GM23248 (cell line): ENCODE results near the gene IGFBPL1. TPM values are rescaled to one million over a fixed set of nuclear protein-coding genes. Genes with fewer than 3 reads are reported as not detected.
A peak's percentile ranks its signal among the peaks of the same experiment; 100 is the strongest.

Experiments used
- DNase-seq: peaks from one replicate; pipeline ENCODE4 v3.0.0-alpha.2; 2015
- H2AFZ ChIP-seq: fragments of 200-600 bp; sonication (generic); 2 replicates; pipeline ENCODE4 v1.6.1; 2016; ENCODE audit warnings: antibody characterized with exemption
- H3F3A ChIP-seq: fragments of 200-600 bp; sonication (generic); 2 replicates; pipeline ENCODE4 v1.6.1; 2016; ENCODE audit warnings: mild to moderate bottlenecking, antibody characterized with exemption, mixed run types; ENCODE audit not compliant: insufficient read depth
- H3K27ac ChIP-seq: fragments of 200-600 bp; sonication (generic); 2 replicates; pipeline ENCODE4 v1.5.1; 2016; ENCODE audit warnings: mild to moderate bottlenecking
- H3K27me3 ChIP-seq: fragments of 200-600 bp; sonication (generic); replicated peaks from 2 replicates; pipeline ENCODE4 v1.6.1; 2016; ENCODE audit warnings: mild to moderate bottlenecking; ENCODE audit not compliant: insufficient read depth
- H3K36me3 ChIP-seq: fragments of 200-600 bp; sonication (generic); 2 replicates; pipeline ENCODE4 v1.6.1; 2016; ENCODE audit warnings: low read depth, mild to moderate bottlenecking
- H3K4me1 ChIP-seq: fragments of 200-600 bp; sonication (generic); 2 replicates; pipeline ENCODE4 v1.6.1; 2016; ENCODE audit warnings: mild to moderate bottlenecking; ENCODE audit not compliant: insufficient read depth
- H3K4me2 ChIP-seq: fragments of 200-600 bp; sonication (generic); one replicate; pipeline ENCODE4 v1.6.1; 2016; ENCODE audit warnings: mild to moderate bottlenecking; ENCODE audit not compliant: unreplicated experiment
- H3K4me3 ChIP-seq: fragments of 200-600 bp; sonication (generic); 2 replicates; pipeline ENCODE4 v1.5.1; 2016; ENCODE audit warnings: mild to moderate bottlenecking
- H3K79me2 ChIP-seq: fragments of 200-600 bp; sonication (generic); 2 replicates; pipeline ENCODE4 v1.6.1; 2016; ENCODE audit warnings: mild to moderate bottlenecking; ENCODE audit not compliant: insufficient read depth
- H3K9ac ChIP-seq: fragments of 200-600 bp; sonication (generic); 2 replicates; pipeline ENCODE4 v1.6.1; 2016; ENCODE audit warnings: mild to moderate bottlenecking
- H3K9me2 ChIP-seq: fragments of 200-600 bp; sonication (generic); 2 replicates; pipeline ENCODE4 v1.6.1; 2016; ENCODE audit warnings: mixed run types, mild to moderate bottlenecking, moderate library complexity; ENCODE audit not compliant: insufficient read depth
- H3K9me3 ChIP-seq: fragments of 200-600 bp; sonication (generic); one replicate; pipeline ENCODE4 v1.6.1; 2017; ENCODE audit warnings: low read depth
- H4K20me1 ChIP-seq: fragments of 200-600 bp; sonication (generic); 2 replicates; pipeline ENCODE4 v1.6.0; 2016; ENCODE audit not compliant: insufficient read depth
- EZH2 ChIP-seq: fragments of 200-600 bp; sonication (generic); IDR thresholded peaks from 2 replicates; pipeline ENCODE4 v1.6.1; 2018; ENCODE audit warnings: antibody characterized with exemption, mild to moderate bottlenecking; ENCODE audit not compliant: insufficient read depth, poor library complexity, severe bottlenecking
- EZH2phosphoT487 ChIP-seq: fragments of 200-600 bp; sonication (generic); IDR thresholded peaks from 2 replicates; pipeline ENCODE4 v1.6.1; 2018; ENCODE audit warnings: antibody characterized with exemption, moderate library complexity, mild to moderate bottlenecking, low read depth; ENCODE audit not compliant: insufficient read depth
- WGBS, 2 experiments: methylation state at CpG; one replicate each; pipeline ENCODE4 v1.1.6; 2015 to 2017; ENCODE audit warnings: low lambda C conversion rate in 2 of 2, low coverage in 1 of 2; ENCODE audit errors: missing lambda C conversion rate in 2 of 2; 5-methylcytosine and 5-hydroxymethylcytosine counted together
- in situ Hi-C: fragments of 300-500 bp; cut with MboI; formaldehyde crosslinking; loops from 2 replicates; pipeline ENCODE4 v1.15.0; 2020
- polyA plus RNA-seq: library from polyadenylated mRNA; unstranded; fragments of >200 nt; fragmentation: Nextera tagmentation; extraction: Ambion mirVana; gene quantifications from 2 replicates; pipeline ENCODE4 v1.2.1, GENCODE V29; 2016
- total RNA-seq: library from RNA; depleted of rRNA; stranded (reverse); fragments of >200 nt; shearing (Covaris generic); gene quantifications from 2 replicates; pipeline ENCODE4 v1.2.3, GENCODE V29; 2014

The IGFBPL1 gene
- total and polyA plus RNA-seq, 2 experiments from 2014 or later, result 0.34 to 0.76 TPM

DNA sequence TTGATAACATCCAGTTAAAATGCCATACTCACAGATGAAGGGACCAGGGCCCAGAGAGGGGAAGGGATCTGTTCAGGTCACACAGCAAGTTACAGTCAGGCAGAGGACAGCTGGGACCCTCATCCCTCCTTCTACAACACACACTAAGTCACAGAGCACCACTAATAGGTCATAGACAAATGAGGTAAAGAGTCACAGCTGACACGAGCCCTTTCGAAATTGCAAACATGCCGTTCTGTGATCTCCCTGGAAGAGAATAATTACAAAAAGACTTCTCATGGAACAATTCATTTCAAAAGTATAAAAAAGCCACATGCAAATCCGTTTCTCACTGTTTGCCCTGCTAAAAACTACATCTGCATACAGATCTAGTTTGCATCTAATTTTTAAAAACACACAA lies 15.5 kb downstream of the IGFBPL1 start:
- Histone ChIP-seq H3K4me1 (peaks cover 6% of the 10 kb centered on the region; the same call in 1 of the 2 replicates), H3F3A (no peaks in the 10 kb centered on the region), H2AFZ (no peak overlapping the region), H3K27me3 (peaks cover 28% of the 10 kb centered on the region), H3K9ac (no peak overlapping the region), H3K9me3 (no peaks in the 10 kb centered on the region), H3K27ac (no peak overlapping the region), H3K4me2 (no peak overlapping the region), H3K4me3 (no peak overlapping the region), H3K36me3 (no peaks in the 10 kb centered on the region), H3K9me2 (no peaks in the 10 kb centered on the region), H4K20me1 (no peaks in the 10 kb centered on the region), H3K79me2 (no peaks in the 10 kb centered on the region)
- WGBS, 2 experiments, result 21 to 25% methylated on average over 4 of the region's 4 CpGs
- in situ Hi-C loops, result no loop called here
- TF ChIP-seq EZH2phosphoT487 (no peak), EZH2 (no peak)
- DNase-seq, result no peak

DNA sequence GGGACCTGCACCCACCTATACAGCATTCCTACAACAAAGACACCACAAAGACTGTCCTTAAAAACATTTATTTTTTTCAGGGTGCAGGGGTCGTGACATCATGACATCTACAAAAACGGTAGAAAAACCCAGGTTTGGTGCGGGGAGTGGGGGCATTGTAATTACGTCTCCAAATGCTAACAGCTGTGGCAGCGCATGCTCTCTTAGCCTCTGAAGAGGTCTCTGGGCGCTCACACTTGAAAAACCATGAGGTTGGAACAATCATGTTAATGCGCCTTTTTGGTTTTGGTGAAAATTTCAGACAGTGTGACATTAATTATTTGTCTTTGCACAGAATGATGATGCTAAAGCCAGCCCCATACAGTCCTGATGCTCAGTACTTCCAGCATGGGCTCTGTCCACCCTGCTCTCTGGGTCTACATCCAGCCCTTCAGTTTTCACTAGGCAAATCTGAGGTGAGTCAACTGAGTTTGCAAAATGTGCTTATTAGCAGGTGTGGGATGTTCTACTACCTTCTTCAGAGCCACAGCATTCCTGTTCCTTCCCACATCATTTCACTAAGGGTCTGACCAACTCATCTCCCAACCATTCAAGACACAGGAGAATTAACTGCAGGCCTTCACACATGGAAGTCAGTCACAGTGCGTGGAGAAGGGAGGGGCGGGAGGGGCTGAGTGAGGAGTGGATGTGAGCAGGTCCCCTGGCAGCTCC lies 17.6 kb downstream of the IGFBPL1 start:
- no peak overlapping the region for H3K4me3 ChIP-seq
- H3K4me2 ChIP-seq, result no peak overlapping the region
- peaks cover 6% of the 10 kb centered on the region; the same call in 1 of the 2 replicates for H3K4me1 ChIP-seq
- H3K9me2 ChIP-seq, result no peaks in the 10 kb centered on the region
- H3K36me3 ChIP-seq, result no peaks in the 10 kb centered on the region
- H4K20me1 ChIP-seq, result no peaks in the 10 kb centered on the region
- peaks cover 21% of the 10 kb centered on the region for H3K27me3 ChIP-seq
- H2AFZ ChIP-seq, result no peak overlapping the region
- in situ Hi-C loops, result no loop called here
- no peaks in the 10 kb centered on the region for H3K9me3 ChIP-seq
- no peak overlapping the region for H3K9ac ChIP-seq
- no peak overlapping the region for H3K27ac ChIP-seq
- no peaks in the 10 kb centered on the region for H3K79me2 ChIP-seq
- no peak for DNase-seq
- 67 to 69% methylated on average over 8 to 9 of the region's 9 CpGs for WGBS, 2 experiments
- TF ChIP-seq EZH2phosphoT487 (no peak), EZH2 (no peak)
- H3F3A ChIP-seq, result no peaks in the 10 kb centered on the region

DNA sequence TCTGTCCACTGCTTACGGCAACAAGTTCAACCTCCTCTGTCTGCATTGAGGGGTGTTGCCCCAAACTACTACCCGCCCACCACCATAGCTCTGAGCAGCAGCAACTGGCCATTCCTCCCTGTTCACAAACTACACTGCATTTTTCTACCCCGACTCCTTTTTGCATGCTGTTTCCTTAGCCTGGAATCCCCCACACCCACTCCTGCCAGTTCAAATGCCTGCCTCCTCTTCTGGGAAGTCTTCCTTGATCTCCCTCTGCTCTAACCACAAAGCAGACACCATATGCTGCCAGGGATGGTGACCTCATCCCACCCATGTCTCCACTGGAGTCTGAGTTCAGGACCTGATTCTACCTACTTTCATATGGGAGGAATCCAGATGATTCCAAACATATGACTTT lies 18.5 kb downstream of the IGFBPL1 start:
- Histone ChIP-seq H2AFZ (no peak overlapping the region), H3K9me2 (no peaks in the 10 kb centered on the region), H3K27me3 (peaks cover 16% of the 10 kb centered on the region), H4K20me1 (no peaks in the 10 kb centered on the region), H3K9me3 (no peaks in the 10 kb centered on the region), H3K9ac (no peak overlapping the region), H3K4me3 (no peak overlapping the region), H3F3A (no peaks in the 10 kb centered on the region), H3K27ac (no peak overlapping the region), H3K4me1 (peaks cover 6% of the 10 kb centered on the region; the same call in 1 of the 2 replicates), H3K36me3 (no peaks in the 10 kb centered on the region), H3K79me2 (no peaks in the 10 kb centered on the region), H3K4me2 (no peak overlapping the region)
- TF ChIP-seq EZH2 (no peak), EZH2phosphoT487 (no peak)
- DNase-seq, result peak; percentile 47
- 37 to 48% methylated on average over 3 of the region's 3 CpGs for WGBS, 2 experiments
- in situ Hi-C loops, result no loop called here

DNA sequence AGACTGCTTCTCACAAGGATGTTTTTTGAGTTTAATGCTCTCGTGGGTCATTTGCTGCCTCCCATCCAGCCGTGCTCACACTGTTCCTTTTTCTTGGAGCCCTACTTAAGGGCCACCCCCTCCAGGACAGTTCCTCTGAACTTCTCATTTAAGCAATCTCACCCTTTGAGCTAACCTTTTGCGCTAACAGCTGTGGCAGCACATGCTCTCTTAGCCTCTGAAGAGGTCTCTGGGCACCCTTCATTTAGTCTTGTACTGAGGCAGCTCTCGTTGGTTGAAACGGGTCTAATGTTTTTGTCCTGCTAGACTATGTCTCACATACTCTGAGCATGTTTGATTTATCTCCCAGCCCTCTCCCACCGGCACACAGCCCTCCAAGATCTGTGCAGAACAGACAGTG lies 19.9 kb downstream of the IGFBPL1 start:
- no peak for DNase-seq
- Histone ChIP-seq H3K4me1 (peaks cover 6% of the 10 kb centered on the region; the same call in 1 of the 2 replicates), H2AFZ (no peak overlapping the region), H3K27ac (no peak overlapping the region), H3K79me2 (no peaks in the 10 kb centered on the region), H3F3A (no peaks in the 10 kb centered on the region), H3K9ac (no peak overlapping the region), H3K27me3 (peaks cover 16% of the 10 kb centered on the region), H3K36me3 (no peaks in the 10 kb centered on the region), H4K20me1 (no peaks in the 10 kb centered on the region), H3K9me2 (no peaks in the 10 kb centered on the region), H3K4me2 (no peak overlapping the region), H3K4me3 (no peak overlapping the region), H3K9me3 (no peaks in the 10 kb centered on the region)
- 62 to 71% methylated on average over 6 of the region's 6 CpGs for WGBS, 2 experiments
- TF ChIP-seq EZH2 (no peak), EZH2phosphoT487 (no peak)
- in situ Hi-C loops, result no loop called here
